Esophagus mucosa (tissue), 1 donor: Measurements from ENCODE around the gene ID2. TPM values are rescaled to one million over a fixed set of nuclear protein-coding genes. Genes with fewer than 3 reads are reported as not detected.

Source experiments
- total RNA-seq: library from RNA; stranded (reverse); gene quantifications from one replicate; pipeline ENCODE4 v1.2.4, GENCODE V29; 2023
- donor health status: DM: yes; HTN: yes; CAD: no.

The ID2 gene
- total RNA-seq, 1 donor from 2014 or later: 3.8 TPM

Other genes starting within 250 kb of the ID2 start
- 22.6 TPM for gene KIDINS220, start 155.6 kb downstream of the ID2 start, total RNA-seq